Measurements from ENCODE around the gene BPTF. TPM values are rescaled to one million over a fixed set of nuclear protein-coding genes. Genes with fewer than 3 reads are reported as not detected.

Gene BPTF
- total and polyA plus RNA-seq, 2 of the 8 experiments (the other 6 are each of a cell fraction or from before 2014, with no cell fraction given) = 107 to 228 TPM

DNA sequence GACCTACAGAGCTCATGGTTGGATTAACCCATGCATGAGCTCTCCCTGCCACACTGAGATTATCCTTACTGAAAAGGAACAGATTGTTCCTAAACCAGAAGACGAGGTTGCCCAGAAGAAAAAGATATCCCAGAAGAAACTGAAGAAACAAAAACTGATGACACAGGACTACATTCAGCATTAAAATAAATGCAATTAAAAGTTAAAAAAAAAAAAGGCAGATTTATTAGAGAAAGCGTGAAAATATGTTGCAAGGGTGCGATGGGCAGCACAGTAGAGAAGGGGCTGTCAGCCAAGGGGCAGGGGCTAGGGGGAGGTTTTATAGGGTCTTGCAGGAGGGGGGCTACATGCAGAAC, 40.2 kb upstream of the BPTF start:
- CTCF ChIA-PET (ENCODE audit: partially characterized antibody) = interaction anchor here (2.1 kb wide), 1 partner anchor 15 kb away, joined by 8 read pairs; no protein-coding TSS in a partner anchor
- Histone ChIP-seq H3K23ac (ENCODE audit: insufficient read length) (no peak overlapping the region), H3K9ac (replicated peaks in 1 of 4; ENCODE audit: extremely low read depth in 1 of 4, low read depth in 3 of 4, low read length in 3 of 4) (no peak overlapping the region), H2AK5ac (ENCODE audit: low read depth, low read length) (no peak overlapping the region), H3K4me1 (replicated peaks in 1 of 4; ENCODE audit: control insufficient read depth in 3 of 4, insufficient read depth in 4 of 4, low read length in 3 of 4) (no peaks in the 10 kb centered on the region), H3K27me3 (replicated peaks in 1 of 4; ENCODE audit: control insufficient read depth in 3 of 4, extremely low read depth in 1 of 4, insufficient read depth in 3 of 4, low read length in 3 of 4) (no peaks in the 10 kb centered on the region; a peak in 1 of 7 replicates), H4K91ac (replicated peaks; ENCODE audit: insufficient read length, low read length) (no peak overlapping the region), H4K8ac (ENCODE audit: extremely low read depth, insufficient read depth, low read length) (no peak overlapping the region), H2BK20ac (ENCODE audit: low read length) (no peak overlapping the region), H3K79me1 (ENCODE audit: low read depth, low read length) (no peaks in the 10 kb centered on the region), H3K14ac (ENCODE audit: insufficient read length) (no peak overlapping the region), H2BK12ac (ENCODE audit: low read depth, low read length) (no peak overlapping the region), H3K56ac (replicated peaks; ENCODE audit: insufficient read length, low read depth, low read length) (no peak overlapping the region), H3K36me3 (ENCODE audit: control insufficient read depth in 2 of 4, insufficient read depth in 4 of 4, low read length in 3 of 4) (no peaks in the 10 kb centered on the region), H2BK120ac (replicated peaks; ENCODE audit: low read depth, low read length) (no peak overlapping the region), H2BK5ac (ENCODE audit: low read depth, low read length) (no peak overlapping the region), H2BK15ac (ENCODE audit: low read length) (no peak overlapping the region), H4K5ac (ENCODE audit: insufficient read length, low read depth, low read length) (no peak overlapping the region), H3K27ac (ENCODE audit: low read depth, low read length) (no peak overlapping the region), H3K4me3 (ENCODE audit: extremely low read depth in 1 of 4, insufficient read depth in 2 of 4, low read depth in 3 of 4, low read length in 4 of 4) (no peak overlapping the region), H3K18ac (ENCODE audit: extremely low read depth, low read length) (no peak overlapping the region), H3K79me2 (ENCODE audit: control insufficient read depth in 1 of 2, insufficient read depth in 2 of 2, low read length in 2 of 2) (no peaks in the 10 kb centered on the region), H3K9me3 (ENCODE audit: insufficient read depth in 2 of 2, low read depth in 1 of 2, low read length in 1 of 2) (no peaks in the 10 kb centered on the region), H4K20me1 (replicated peaks in 1 of 2; ENCODE audit: control insufficient read depth in 1 of 2, insufficient read depth in 2 of 2, low read length in 2 of 2) (no peaks in the 10 kb centered on the region), H2AFZ (ENCODE audit: low read length) (no peak overlapping the region), H3K23me2 (ENCODE audit: low read depth, low read length) (no peaks in the 10 kb centered on the region; the same call in 1 of the 2 replicates), H3K4ac (replicated peaks; ENCODE audit: insufficient read length, low read depth, low read length) (no peak overlapping the region), H3K4me2 (ENCODE audit: insufficient read depth in 1 of 2, low read depth in 2 of 2, low read length in 2 of 2) (no peak overlapping the region)
- POLR2A ChIA-PET (ENCODE audit: partially characterized antibody) = no interaction called here
- FAIRE-seq = no peak
- 91% methylated on average over 3 of the region's 3 CpGs; no CpG with 5 or more reads in 1 of the 2 experiments for WGBS, 2 experiments (ENCODE audit: extremely low coverage in 1 of 2, insufficient coverage in 1 of 2, insufficient read length in 1 of 2, insufficient replicate concordance in 2 of 2, low coverage in 1 of 2, low lambda C conversion rate in 2 of 2, missing lambda C conversion rate in 1 of 2)
- DNase-seq (ENCODE audit: low read depth in 1 of 2, low spot score in 2 of 2) = no peak
- no peak for TF ChIP-seq CEBPB (IDR thresholded peaks at IDR 0.05; ENCODE audit: low read depth, low read length)
- no peak for TF ChIP-seq CTBP2 (IDR thresholded peaks at IDR 0.05; ENCODE audit: borderline replicate concordance, insufficient read depth, insufficient read length, low read length)
- no peak for TF ChIP-seq CHD1 (IDR thresholded peaks at IDR 0.05; ENCODE audit: low read depth, low read length)
- TF ChIP-seq SUZ12 (IDR thresholded peaks at IDR 0.05; ENCODE audit: low read length) = no peak
- no peak for TF ChIP-seq RFX5 (IDR thresholded peaks at IDR 0.05; ENCODE audit: borderline replicate concordance, low read depth, low read length)
- TF ChIP-seq RAD21 (IDR thresholded peaks at IDR 0.05 in 1 of 2, conservative IDR thresholded peaks at IDR 0.05 in 1 of 2; ENCODE audit: low read depth in 2 of 2, low read length in 2 of 2) = no peak
